ENCODE data around the gene CIAPIN1.
A peak's percentile ranks its signal among the peaks of the same experiment; 100 is the strongest.
"Not testable (repeated sequence)": the region's sequence is repeated elsewhere in the genome, so short reads cannot be mapped to it uniquely, and the experiment has no call there.

Gene CIAPIN1

DNA sequence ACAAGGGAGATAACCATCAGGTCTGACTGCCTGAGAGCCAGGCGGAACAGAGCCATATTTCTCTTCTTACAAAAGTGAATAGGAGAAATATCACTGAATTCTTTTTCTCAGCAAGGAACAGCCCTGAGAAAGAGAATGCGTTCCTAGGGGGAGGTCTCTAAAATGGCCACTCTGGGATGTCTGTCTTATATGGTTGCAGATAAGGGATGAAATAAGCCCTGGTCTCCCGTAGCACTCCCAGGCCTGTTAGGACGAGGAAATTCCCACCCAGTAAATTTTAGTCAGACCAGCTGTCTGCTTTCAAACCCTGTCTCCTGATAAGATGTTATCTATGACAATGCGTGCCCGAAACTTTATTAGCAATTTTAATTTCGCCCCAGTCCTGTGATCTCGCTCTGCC lies 7.2 kb downstream of the CIAPIN1 start:
- DNase-seq, result not testable (repeated sequence)

DNA sequence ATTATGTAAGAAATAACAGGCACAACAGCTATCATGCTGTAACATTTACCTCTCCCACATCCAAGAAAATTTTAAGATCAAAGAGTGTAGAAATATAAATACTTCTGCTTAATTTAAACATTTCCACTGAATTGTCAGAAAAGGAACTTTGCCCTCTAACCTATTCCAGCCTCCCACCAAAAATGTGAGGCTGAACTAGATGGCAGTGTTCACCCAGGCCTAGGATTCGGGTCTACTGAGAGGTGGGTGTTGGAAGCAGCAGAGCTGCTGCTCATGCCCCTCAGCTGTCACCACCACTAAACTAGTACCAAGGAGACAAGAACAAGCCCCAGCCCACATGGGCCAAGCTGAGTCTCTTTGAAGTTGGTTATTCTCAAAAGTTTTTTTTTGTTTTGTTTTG lies 11.3 kb downstream of the CIAPIN1 start:
- DNase-seq, result no peak

DNA sequence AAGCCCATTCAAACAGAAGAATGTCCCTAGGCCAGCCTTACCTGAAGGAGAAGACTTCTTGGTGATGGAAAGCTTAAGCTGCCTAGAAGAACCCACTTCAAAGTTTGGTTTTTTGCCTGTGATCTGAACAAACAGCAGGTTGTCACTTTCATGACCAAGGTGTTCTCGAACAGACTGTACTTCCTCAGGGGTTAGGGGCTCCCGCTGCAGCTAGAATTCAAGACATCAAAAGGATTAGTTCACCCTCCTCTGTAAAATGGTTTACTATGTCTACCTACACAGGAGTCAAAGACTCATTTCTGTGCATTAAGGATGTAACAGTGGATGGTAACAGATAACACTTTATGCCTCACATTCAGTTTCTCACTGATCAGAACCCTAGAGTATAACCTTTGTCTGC lies 13.2 kb downstream of the CIAPIN1 start:
- no peak for DNase-seq

DNA sequence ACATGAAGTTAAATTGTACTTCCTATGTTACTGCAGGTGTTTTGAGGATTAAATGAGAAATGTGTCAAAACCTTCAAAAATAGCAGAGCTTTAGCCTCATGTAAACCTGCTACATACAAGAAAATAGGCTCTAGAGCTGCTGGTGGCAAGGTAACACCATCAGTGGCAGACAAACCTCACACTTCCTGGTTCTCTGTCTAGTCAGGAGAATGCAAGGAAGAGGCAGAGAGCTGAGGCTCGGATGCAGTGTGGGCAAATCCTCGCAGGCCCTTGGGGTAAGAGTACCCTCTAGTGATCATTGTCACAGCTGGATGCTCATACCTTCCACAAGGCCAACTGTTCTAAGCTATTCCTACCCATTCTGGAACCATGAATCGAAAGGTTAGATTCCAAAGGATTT lies 14.2 kb downstream of the CIAPIN1 start:
- no peak for DNase-seq

DNA sequence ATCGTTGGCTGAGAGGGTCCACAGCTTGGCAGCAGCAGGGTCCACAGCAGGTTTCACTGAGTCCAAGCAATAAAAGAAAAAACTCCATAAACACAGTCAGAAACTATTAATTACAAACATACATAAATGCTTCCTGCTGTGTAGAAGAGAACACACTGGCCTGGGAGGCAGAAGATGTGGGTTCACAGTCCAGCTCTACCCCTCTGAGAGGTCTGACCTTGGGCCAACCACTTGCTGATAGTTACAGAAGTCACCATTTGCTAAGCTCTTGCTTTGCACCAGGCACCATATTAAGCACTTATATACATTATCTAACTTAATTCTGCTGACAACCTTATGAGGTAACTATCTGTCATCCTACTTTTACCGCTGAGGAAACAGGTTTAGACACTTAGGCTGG lies 14.7 kb downstream of the CIAPIN1 start:
- no peak for DNase-seq

DNA sequence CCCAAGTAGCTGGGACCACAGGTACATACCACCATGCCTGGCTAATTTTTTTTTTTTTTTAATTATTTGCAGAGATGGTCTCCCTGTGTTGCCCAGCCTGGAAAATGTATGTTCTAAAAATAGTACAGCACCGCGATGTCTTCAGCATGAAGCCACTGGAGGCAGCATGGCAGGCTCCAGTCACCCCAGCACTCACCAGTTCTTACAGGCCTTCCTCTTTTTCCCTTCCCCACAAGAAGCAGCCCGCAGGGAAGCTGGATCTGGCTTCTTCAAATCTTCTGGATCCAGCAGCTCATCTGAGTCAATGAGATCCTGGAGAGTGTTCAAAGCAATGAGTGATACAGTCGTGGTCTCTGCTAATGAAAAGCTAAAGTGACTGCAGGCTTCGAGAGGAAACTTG lies 16.2 kb downstream of the CIAPIN1 start:
- no peak for DNase-seq

DNA sequence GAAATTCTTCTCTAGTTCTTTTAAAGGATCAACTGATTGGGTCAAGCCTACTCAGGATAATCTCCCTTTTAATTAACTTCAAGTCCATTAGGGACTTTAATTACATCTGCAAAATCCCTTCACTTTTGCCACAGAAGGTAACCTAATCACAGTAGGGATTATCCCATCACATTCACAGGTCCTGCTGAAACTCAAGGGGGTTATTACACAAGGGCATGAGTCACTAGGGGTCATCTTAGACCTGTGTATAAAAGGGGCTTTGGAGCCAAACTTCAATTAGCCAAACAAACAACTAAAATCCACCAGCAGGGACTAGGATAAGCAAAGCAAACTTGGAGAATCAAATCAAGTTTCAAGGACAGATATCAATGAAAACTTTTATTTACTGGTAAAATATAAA lies 19.4 kb downstream of the CIAPIN1 start:
- no peak for DNase-seq

DNA sequence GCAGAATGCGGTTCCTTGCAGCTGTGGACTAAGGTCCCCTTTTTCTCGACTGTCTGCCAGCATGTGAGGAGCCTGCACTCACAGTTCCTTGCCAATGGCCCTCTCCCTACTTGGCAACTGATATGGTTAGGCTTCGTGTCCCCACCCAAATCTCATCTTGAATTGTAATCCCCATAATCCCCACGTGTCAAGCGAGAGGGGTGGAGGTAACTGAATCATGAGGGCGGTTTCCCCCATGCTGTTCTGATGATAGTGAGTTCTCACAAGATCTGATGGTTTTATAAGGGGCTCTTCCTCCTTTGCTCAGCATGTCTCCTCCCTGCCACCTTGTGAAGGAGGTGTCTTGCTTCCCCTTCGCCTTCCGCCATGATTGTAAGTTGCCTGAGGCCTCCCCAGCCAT lies 19.9 kb downstream of the CIAPIN1 start:
- DNase-seq, result no peak

DNA sequence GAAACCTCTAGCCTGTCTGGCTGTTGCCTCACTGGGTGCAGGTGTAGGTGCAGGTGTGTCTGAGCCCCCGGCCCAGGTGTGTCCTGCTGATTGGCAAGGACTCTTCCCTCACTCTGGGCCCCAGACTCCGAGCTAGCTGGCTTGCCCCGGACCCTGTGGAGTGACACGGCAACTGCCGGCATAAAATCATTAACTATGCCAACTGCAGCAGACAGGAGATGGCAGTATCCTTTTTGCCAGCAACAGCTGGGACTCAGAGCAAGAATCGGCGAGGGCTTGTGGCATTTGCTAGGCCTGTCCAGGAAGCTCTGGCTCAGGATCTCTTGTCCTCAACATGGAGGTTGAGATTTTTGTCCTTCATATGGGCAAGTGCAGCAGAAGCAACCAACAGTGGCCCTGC lies 20.8 kb downstream of the CIAPIN1 start:
- DNase-seq, result no peak

DNA sequence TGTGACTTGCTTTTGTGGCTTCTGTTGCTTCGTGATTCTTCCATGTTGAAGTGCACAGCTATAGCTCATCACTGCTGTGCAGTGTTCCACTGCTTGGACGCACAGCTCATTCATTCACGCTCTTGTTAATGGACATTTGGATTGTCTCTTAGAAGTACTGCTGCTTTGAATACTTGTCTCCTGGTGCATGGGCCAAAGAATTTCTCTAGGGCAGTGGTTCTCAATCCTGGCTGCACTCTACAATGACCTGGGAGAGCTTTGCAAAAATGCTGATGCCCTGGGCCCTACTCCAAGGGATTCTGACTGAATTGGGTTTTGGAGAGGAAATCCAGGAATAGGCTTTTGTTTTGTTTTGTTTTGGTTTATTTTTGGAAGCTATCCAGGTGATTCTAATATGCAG lies 22.6 kb downstream of the CIAPIN1 start:
- DNase-seq, result no peak

DNA sequence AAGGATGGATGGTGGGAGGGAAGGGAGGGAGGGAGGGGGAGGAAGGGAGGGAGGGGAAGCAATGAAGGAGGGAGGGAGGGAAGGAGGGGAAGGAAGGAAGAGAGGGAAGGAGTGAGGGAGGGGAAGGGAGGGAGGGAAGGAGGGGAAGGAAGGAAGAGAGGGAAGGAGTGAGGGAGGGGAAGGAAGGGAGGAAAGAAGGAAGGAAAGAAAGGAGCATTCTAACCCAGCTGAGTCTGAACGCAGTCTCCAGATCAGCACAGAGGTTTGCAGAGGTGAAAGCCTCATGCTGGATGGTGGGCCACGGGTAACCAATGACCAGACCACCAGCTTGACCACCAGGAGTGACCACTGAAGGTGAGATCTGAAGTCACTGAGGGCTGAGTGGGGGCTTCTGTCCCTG lies 24.0 kb downstream of the CIAPIN1 start:
- DNase-seq, result no peak

DNA sequence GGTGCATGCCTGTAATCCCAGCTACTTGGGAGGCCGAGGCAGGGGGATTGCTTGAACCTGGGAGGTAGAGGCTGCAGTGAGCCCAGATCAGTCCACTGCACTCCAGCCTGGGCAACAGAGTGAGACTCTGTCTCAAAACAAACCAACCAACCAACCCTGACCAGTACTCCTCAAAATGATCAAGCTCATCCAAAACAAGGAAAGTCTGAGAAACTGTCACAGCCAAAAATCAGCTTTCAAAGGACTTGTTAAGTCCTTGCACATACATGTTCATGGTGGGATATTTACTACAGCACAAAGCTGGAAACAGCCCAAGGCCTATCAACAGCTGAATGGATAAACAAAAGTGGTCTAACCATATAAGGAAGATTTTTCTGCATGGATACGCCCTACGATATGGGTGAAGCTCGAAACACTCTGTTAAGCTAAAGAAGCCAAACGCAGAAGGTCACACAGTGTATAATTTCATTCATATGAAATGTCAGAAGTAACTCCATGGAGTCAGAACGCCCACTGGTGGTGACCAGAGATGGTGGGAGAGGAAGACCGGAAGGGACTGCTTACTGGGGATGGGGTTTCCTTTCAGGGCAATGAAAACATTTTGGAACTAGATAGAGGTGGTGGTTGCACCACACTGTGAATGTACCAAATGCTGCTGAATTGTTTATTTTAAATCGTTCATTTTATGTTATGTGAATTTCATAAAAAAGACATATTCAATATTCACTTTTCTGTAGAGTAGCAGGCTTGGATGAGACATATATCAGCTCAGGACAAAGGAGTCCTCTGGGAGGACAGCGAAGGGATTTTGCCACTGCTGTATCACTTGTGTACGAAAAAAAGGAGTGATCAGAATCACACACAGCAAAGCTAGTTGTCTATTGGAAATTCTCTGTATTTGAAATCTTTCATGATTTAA lies 24.9 kb downstream of the CIAPIN1 start:
- peak; percentile 62 for DNase-seq

DNA sequence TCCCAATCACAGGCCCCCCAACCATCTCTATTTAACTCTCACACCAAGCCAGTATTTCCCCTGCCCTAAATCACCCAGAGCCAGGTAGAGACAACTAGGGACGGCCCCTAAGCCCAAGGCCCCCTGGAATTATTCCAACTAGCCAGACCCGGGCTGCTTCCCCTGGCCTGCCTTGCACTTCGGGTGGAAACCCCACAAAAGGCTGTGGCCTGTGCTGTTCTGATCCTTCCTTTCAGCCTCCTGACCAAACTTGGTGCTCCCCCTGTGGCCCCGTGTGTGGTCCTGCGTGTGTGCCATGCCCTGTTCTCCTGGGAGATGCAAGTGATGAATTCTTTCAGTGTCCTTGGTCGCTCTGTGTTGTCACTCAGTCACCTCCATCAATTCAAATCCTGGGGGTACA lies 27.7 kb downstream of the CIAPIN1 start:
- no peak for DNase-seq

DNA sequence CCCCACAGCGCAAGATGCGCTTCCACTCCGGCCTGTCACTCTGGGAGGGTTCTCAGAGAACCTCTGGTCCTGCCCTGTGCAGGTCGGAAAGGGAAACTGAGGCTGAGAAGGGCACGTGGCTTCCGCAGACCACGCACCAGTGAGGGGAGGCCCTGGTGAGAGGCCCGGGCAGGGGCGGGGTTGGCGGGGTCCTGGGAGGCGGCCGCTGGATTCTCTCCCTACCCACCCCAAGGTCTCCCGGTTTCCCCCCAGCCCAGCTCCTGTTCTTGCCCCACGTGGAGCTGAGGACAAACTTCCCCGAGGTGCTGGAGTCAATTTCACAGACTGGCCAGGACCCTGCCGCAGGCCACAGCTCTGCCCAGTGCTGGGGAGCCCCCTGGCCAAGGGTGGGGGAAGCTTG lies 31.1 kb downstream of the CIAPIN1 start:
- DNase-seq, result no peak

DNA sequence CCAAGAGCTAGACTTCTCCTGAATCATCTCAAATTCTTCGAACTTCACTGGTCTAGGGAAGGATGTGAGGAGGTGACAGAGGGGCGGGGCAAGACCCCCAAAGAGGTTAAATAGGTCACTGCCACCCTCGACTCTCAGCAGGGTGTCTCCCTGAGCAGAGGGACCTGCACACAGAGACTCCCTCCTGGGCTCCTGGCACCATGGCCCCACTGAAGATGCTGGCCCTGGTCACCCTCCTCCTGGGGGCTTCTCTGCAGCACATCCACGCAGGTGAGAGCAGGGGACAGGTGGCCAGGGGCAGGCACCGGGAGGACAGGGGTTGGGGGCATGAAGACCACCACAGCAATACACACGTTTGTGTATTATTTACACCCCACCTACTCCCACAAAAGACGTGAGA lies 33.5 kb downstream of the CIAPIN1 start:
- no peak for DNase-seq

DNA sequence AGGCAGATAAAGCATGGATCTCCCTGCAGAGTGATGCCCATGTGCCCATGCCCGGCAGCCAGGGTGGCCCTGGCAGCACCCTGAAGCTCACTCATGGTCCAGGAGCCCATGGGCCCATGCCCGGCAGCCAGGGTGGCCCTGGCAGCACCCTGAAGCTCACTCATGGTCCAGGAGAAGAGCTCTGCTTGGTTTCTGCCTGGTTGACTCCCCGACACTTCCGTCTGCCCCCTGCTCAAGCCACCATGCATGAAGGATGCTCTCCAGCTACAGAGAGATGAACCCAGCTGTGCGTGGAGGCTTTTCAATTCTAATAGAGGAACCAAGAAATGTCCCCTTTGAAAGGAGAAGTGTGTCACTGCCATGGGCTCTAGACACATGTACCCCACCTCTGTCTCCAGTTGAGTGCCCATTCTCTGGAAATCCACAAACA lies 33.9 kb downstream of the CIAPIN1 start:
- DNase-seq, result no peak

DNA sequence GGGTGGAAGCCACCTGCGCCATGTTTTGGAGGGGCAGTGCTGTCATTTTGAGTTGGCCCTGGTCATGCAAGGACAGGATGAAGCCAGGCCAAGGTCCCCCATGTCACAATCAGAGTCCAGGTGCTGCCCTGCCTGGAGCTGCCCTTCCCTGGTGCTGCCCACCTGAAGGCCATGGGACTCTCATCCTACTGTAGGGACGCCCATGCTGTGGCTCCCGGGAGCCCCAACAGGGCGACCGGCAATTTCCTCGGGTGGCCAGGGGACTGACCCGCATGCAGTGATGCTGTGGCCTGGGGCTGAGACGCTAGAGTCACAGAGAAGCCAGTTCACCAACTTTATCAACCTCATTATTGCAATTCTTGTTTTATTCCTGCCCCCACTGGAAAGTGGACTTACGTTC lies 34.6 kb downstream of the CIAPIN1 start:
- DNase-seq, result no peak

DNA sequence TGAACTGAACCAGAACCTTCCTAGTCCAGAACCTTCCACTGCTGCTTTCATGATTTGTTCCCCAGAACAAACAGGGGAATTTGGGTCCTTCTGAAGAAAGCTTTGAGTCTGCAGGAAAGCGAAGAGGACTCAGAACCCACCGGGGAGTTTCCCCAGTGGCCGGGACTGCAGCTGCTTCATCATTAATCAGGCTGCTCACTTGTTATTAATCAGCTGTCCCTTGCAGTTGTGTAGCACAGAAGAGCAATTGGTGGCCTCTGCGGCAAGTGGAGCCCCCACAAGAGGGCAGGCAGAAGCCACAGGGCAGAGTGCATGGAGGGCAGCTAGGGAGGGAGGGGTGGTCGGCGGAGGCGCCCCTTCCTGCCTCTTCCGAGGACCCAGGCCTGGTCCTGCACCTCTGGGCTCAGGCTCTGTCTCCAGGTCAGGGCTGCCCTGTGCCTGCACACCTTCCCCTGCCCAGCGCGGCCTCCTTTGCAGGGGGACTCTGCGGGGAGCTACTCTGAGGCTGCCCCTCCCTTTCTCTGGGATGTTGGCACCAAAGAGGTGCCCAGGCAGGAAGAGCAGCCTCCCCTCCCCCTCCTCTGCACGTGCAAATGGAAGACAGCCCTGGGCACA lies 35.7 kb downstream of the CIAPIN1 start:
- DNase-seq, result no peak

DNA sequence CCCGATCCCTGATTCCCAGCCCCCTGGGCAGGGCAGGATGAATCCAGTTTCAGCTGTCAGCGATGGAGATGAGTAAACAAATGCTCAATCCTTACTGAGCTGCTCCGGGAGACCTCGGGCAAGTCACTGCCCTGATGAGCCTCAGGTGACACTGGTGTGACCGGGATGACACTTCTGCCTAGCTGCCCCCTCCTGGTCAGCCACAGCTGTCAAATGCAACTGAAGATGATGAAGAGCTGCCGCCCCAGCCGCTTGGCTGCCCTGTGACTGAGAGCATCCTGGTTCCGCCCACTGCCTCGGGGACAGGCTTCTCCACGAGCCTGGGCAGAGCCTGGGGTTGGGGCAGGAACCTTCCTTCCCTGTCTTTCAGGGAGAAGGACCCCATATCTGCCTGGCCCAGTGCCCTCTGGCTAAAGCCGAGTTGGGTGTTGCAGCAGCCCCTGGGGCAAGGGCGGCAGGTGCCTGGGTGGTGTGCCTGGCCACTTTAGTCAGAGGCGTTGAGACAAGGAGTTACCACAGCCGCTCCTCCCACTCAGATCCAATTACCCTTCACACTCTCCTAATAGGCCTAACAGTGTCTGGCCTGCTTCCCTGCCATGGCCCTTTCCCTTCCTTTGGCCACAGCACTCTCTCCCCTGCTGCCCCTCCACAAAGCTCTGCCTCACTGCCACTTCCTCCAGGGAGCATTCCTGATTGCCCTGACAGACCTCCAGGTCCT lies 37.2 kb downstream of the CIAPIN1 start:
- DNase-seq, result no peak

DNA sequence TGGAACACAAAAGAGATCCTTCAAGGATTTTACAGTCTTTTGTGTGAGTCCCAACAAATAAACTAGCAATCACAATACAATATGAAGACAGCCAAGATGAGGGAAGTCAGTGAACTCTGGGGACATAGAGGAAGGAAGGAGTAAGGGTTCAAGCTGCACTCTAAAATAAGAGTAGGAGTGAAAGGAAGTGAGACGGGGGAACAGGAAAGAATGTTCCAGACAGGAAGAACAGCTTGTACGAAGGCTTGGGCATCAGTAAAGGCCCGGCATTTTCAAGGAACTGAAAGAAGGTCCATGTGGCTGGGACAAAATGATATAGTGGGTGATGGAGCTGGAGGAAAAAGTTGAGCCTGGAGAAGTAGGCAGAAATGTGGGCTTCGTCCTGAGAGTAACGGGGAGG lies 38.1 kb downstream of the CIAPIN1 start:
- DNase-seq, result no peak

DNA sequence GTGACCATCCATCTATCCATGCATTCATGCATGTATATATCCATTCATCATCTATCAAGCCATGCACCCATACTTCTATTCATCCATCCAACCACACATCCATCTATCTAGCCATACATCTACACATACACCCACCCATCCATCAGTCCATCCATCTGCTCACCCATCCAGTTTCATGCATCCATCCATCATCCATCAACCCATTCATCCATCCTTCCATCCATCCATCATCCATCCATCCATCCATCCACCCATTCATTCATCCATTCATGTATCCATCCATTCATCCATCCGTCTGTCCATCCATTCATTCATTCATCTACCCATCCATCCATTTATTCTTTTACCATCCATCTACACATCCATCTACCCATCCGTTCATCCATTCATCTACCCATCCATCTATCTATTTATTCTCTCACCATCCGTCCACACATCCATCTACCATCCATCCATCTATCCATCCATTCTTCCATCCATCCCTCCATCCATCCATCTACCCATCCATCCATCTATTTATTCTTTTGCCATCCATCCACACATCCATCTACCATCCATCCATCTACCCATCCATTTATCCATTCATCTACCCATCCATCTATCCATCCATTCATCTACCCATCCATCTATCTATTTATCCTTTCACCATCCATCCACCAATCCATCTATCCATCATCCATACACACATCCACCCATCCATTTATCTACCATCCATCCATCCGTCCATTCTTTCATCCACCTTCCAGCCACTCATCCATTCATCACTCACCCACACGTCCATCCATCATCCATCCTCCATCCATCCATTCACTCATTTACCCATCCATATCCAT lies 39.4 kb downstream of the CIAPIN1 start:
- DNase-seq, result no peak

DNA sequence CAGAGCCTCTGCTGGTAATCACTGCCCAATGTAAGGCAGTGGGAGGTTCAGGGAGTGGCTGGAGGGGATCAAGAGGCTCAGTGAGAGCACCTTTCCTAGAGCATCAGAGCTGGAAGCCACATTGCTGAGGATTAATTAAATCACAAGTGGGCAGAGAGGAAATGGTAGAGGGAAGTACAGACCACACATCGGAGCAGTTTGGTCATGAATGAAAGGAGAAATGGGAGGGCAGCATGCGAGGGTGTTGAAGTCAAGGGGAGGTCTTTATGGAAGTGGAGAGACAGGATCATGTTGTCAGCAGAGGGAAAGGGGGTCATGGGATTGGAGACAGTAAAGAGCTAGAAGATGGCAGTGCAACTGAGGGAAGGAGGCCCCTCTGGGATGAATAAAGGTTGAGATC lies 40.3 kb downstream of the CIAPIN1 start:
- DNase-seq, result no peak

DNA sequence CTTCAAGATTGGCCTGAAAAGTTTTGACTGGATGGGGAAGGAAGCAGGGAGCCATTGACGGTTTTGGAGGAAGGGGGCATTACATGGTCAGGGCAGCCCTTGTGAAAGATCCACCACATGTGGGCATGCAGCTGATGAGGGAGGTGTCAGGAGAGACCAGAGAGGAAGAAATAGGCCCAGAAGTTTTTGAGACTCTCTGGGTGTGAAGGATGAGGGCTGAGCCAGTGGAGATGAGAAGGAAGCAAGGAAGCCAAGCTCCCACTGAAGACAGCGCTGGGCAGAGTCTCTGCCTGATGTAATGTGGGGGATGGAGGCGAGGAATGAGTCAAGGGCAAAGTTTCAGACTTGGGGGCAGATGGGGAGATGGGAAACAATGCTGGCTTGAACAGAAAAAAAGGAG lies 42.1 kb downstream of the CIAPIN1 start:
- DNase-seq, result no peak

Measured in NCI-H2227 treated with DMSO at 0.1 percent for 48 hours (cell line).